Measurements from ENCODE around the gene DUSP10. TPM values are rescaled to one million over a fixed set of nuclear protein-coding genes. Genes with fewer than 3 reads are reported as not detected.

DUSP10 gene
- total RNA-seq, 4 donors from 2014 or later, result 2.9 to 7.0 (median 5.9) TPM

GRCh38 chr1:221758455-221758854 is 16.6 kb upstream of the DUSP10 start:
- DNase-seq (no peak), ATAC-seq (no peak)
- peaks cover 4 to 11% of the 10 kb centered on the region in 2 donors for H3K4me1 ChIP-seq
- H3K4me3 ChIP-seq, result no peak overlapping the region
- TF ChIP-seq CTCF (IDR thresholded peaks at IDR 0.05 in 4 of 5, conservative IDR thresholded peaks at IDR 0.05 in 1 of 5) (no peak), POLR2A (IDR thresholded peaks at IDR 0.05) (no peak)
- intact Hi-C loops (cut with DNase I; ENCODE audit: low total_unique reads) (no loop called here), in situ Hi-C loops (cut with MboI; ENCODE audit: low sequenced_read_pairs in 4 of 4) (loop anchor here in 1 of 4 donors (25.0 kb wide), 1 partner anchor 196 kb away; no protein-coding TSS in a partner anchor)
- H3K27me3 ChIP-seq, result no peaks in the 10 kb centered on the region
- H3K36me3 ChIP-seq, result no peaks in the 10 kb centered on the region
- no peaks in the 10 kb centered on the region for H3K9me3 ChIP-seq
- no peak overlapping the region for H3K27ac ChIP-seq

GRCh38 chr1:221756830-221757551 is 15.1 kb upstream of the DUSP10 start:
- DNase-seq (no peak), ATAC-seq (no peak)
- Histone ChIP-seq H3K27ac (no peak overlapping the region), H3K4me1 (peaks cover 4 to 11% of the 10 kb centered on the region in 2 donors), H3K27me3 (no peaks in the 10 kb centered on the region), H3K9me3 (no peaks in the 10 kb centered on the region), H3K4me3 (no peak overlapping the region), H3K36me3 (no peaks in the 10 kb centered on the region)
- TF ChIP-seq CTCF (IDR thresholded peaks at IDR 0.05 in 4 of 5, conservative IDR thresholded peaks at IDR 0.05 in 1 of 5) (no peak), POLR2A (IDR thresholded peaks at IDR 0.05) (no peak)
- in situ Hi-C loops (cut with MboI; ENCODE audit: low sequenced_read_pairs in 4 of 4) (loop anchor here in 1 of 4 donors (25.0 kb wide), 1 partner anchor 195 kb away; no protein-coding TSS in a partner anchor), intact Hi-C loops (cut with DNase I; ENCODE audit: low total_unique reads) (no loop called here)

- no peak overlapping the region for H3K27ac ChIP-seq
- no peak for TF ChIP-seq POLR2A (IDR thresholded peaks at IDR 0.05)
- TF ChIP-seq CTCF (IDR thresholded peaks at IDR 0.05 in 4 of 5, conservative IDR thresholded peaks at IDR 0.05 in 1 of 5), result no peak
- intact Hi-C loops (cut with DNase I; ENCODE audit: low total_unique reads), result no loop called here
These were observed 11.9 kb upstream of the DUSP10 start for GRCh38 chr1:221753828-221754188.

GRCh38 chr1:221751226-221751887 is 9.5 kb upstream of the DUSP10 start:
- DNase-seq, result no peak
- intact Hi-C loops (cut with DNase I; ENCODE audit: low total_unique reads) (no loop called here), in situ Hi-C loops (cut with MboI; ENCODE audit: low sequenced_read_pairs in 4 of 4) (loop anchor here in 1 of 4 donors (25.0 kb wide), 1 partner anchor 189 kb away; no protein-coding TSS in a partner anchor)
- Histone ChIP-seq H3K27ac (no peak overlapping the region), H3K9me3 (no peaks in the 10 kb centered on the region), H3K27me3 (no peaks in the 10 kb centered on the region), H3K36me3 (no peaks in the 10 kb centered on the region), H3K4me3 (no peak overlapping the region), H3K4me1 (no peaks in the 10 kb centered on the region)
- ATAC-seq, result no peak
- TF ChIP-seq CTCF (IDR thresholded peaks at IDR 0.05 in 4 of 5, conservative IDR thresholded peaks at IDR 0.05 in 1 of 5) (no peak), POLR2A (IDR thresholded peaks at IDR 0.05) (no peak)

More at GRCh38 chr1:221753828-221754188, 11.9 kb upstream of the DUSP10 start:
- Histone ChIP-seq H3K4me3 (no peak overlapping the region), H3K27me3 (no peaks in the 10 kb centered on the region), H3K9me3 (no peaks in the 10 kb centered on the region), H3K36me3 (no peaks in the 10 kb centered on the region), H3K4me1 (peaks cover 4 to 11% of the 10 kb centered on the region in 2 donors)
- in situ Hi-C loops (cut with MboI; ENCODE audit: low sequenced_read_pairs in 4 of 4), result loop anchor here in 1 of 4 donors (25.0 kb wide), 1 partner anchor 192 kb away; no protein-coding TSS in a partner anchor
- DNase-seq (no peak), ATAC-seq (no peak)
